ENCODE results near the gene AKAP6. TPM values are rescaled to one million over a fixed set of nuclear protein-coding genes. Genes with fewer than 3 reads are reported as not detected.

AKAP6 gene
- total RNA-seq, 1 donor from 2014 or later = 8.5 TPM

DNA sequence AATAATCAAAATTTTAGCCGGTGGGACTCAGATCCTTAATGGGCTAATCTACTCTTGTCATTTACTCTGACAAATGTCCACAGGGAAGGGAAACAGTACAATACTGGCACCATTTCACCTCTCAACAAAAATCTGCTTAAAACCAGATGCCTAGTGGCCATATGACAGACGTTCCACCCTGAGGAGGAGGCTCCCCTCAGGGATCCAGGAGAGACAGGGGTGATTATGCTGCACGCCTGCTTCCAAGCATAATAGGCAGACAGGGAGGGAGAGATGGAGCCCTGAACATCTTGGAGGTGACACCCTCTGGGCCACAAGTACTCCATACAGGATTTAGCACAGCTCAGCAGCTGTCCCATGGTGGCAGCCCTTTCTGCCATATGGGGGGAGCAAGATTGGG is 24.8 kb upstream of the AKAP6 start:
- Mint-ChIP-seq H3K36me3 (no peaks in the 10 kb centered on the region), H3K27ac (no peak overlapping the region), H3K27me3 (ENCODE audit: low read depth) (no peaks in the 10 kb centered on the region), H3K4me3 (no peak overlapping the region), H3K4me1 (peaks cover 30% of the 10 kb centered on the region), H3K9me3 (peaks cover 4% of the 10 kb centered on the region)
- no peak for DNase-seq (ENCODE audit: low spot score in 2 of 2, unreplicated experiment in 2 of 2)
- TF ChIP-seq, protein P1, sequence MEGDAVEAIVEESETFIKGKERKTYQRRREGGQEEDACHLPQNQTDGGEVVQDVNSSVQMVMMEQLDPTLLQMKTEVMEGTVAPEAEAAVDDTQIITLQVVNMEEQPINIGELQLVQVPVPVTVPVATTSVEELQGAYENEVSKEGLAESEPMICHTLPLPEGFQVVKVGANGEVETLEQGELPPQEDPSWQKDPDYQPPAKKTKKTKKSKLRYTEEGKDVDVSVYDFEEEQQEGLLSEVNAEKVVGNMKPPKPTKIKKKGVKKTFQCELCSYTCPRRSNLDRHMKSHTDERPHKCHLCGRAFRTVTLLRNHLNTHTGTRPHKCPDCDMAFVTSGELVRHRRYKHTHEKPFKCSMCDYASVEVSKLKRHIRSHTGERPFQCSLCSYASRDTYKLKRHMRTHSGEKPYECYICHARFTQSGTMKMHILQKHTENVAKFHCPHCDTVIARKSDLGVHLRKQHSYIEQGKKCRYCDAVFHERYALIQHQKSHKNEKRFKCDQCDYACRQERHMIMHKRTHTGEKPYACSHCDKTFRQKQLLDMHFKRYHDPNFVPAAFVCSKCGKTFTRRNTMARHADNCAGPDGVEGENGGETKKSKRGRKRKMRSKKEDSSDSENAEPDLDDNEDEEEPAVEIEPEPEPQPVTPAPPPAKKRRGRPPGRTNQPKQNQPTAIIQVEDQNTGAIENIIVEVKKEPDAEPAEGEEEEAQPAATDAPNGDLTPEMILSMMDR (IDR thresholded peaks at IDR 0.05; ENCODE audit: unreplicated experiment) = no peak

DNA sequence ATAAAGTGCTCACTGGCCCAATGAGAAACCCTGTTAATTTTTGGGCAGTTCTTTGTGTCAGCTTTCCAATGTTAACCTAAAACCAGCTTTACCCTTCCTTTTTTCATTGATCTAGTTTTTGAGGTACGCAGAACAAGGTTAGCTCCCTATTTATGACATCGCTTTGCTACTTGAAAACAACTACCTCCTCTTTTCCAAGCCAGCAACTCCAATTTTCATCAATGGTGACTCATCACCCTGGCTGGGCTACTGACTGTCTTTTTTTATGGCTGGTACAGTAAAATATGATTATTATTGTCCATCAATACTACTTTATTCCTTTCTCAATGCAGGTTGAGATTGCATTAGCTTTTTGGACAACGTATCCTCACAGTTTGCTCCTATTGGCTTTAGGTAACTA is 22.5 kb upstream of the AKAP6 start:
- no peak overlapping the region for H3K4me3 Mint-ChIP-seq

DNA sequence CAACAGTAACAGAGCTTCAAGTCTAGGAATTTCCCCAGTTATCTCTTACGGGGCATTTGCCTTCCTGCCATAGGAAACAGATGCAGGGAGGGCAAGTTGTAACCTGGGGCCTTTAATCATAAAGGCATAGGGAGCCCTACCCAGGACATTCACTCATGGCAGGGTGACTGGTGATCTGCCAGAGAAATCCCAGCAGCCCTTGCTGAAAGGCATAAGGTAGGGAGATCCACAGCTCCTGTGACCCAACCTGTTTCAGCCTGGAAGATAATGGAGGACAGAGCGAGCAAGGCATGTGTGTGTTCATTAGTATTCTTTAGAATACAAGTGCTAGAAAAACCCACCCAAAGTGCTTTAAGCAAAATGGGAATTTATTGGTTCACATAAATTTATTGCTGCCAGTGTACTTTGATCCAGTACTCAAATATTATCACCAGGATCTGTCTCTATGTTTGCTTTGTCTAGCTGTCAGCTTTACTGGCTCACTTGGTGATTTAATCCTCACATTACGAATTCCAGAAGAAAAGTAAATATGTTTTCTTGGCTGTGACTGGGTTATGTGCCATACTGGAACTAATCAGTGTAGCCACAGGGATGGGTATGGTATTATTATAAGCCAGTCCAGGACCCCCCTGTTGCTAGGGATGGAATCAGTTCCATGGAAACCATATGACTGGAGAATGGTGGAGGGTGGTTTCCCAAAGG is 21.1 kb upstream of the AKAP6 start:
- no peaks in the 10 kb centered on the region for H3K27me3 Mint-ChIP-seq (ENCODE audit: low read depth)
- no peaks in the 10 kb centered on the region for H3K36me3 Mint-ChIP-seq
- H3K4me1 Mint-ChIP-seq = peaks cover 32% of the 10 kb centered on the region
- TF ChIP-seq, protein P1 (IDR thresholded peaks at IDR 0.05; ENCODE audit: unreplicated experiment) = no peak
- no peak for DNase-seq (ENCODE audit: low spot score in 2 of 2, unreplicated experiment in 2 of 2)
- no peak overlapping the region for H3K4me3 Mint-ChIP-seq
- peaks cover 8% of the 10 kb centered on the region for H3K9me3 Mint-ChIP-seq
- peak overlapping the region; percentile 86 for H3K27ac Mint-ChIP-seq

More for the DNA sequence above, 22.5 kb upstream of the AKAP6 start:
- Mint-ChIP-seq H3K27ac (no peak overlapping the region), H3K27me3 (ENCODE audit: low read depth) (no peaks in the 10 kb centered on the region), H3K4me1 (peaks cover 31% of the 10 kb centered on the region), H3K36me3 (no peaks in the 10 kb centered on the region), H3K9me3 (peaks cover 8% of the 10 kb centered on the region)
- TF ChIP-seq, protein P1 (IDR thresholded peaks at IDR 0.05; ENCODE audit: unreplicated experiment) = no peak
- DNase-seq (ENCODE audit: low spot score in 2 of 2, unreplicated experiment in 2 of 2) = no peak

DNA sequence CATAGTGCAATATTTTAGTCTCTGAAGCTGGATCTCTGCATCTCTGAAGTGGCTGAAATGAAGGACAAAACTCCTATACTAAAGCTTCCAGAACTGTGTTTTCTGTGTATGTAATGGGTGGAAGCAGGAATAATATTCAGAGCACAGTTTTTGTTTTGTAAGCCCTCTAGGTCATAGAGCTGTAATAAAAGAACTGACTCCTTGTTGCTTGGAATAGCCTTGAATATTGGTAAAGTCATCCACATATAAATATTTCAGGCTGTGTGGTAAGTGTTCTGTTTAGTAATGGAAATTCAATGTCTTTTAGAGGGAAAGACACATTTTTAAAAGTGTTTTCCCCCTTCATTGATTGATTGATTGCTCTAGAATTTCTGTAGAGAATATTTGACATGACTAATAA is 18.2 kb upstream of the AKAP6 start:
- Mint-ChIP-seq H3K27me3 (ENCODE audit: low read depth) (no peaks in the 10 kb centered on the region), H3K9me3 (peaks cover 8% of the 10 kb centered on the region), H3K36me3 (no peaks in the 10 kb centered on the region), H3K4me3 (no peak overlapping the region), H3K4me1 (peaks cover 25% of the 10 kb centered on the region), H3K27ac (no peak overlapping the region)
- TF ChIP-seq, protein P1 (IDR thresholded peaks at IDR 0.05; ENCODE audit: unreplicated experiment) = no peak
- DNase-seq (ENCODE audit: low spot score in 2 of 2, unreplicated experiment in 2 of 2) = no peak

- no peak overlapping the region for H3K4me3 Mint-ChIP-seq
- H3K27me3 Mint-ChIP-seq (ENCODE audit: low read depth) = no peaks in the 10 kb centered on the region
- peaks cover 8% of the 10 kb centered on the region for H3K9me3 Mint-ChIP-seq
- H3K4me1 Mint-ChIP-seq = peaks cover 24% of the 10 kb centered on the region
- TF ChIP-seq, protein P1 (IDR thresholded peaks at IDR 0.05; ENCODE audit: unreplicated experiment) = no peak
- no peak overlapping the region for H3K27ac Mint-ChIP-seq
- no peaks in the 10 kb centered on the region for H3K36me3 Mint-ChIP-seq
- DNase-seq (ENCODE audit: low spot score in 2 of 2, unreplicated experiment in 2 of 2) = no peak
Measured at GRCh38 chr14:32311294-32312009, 17.6 kb upstream of the AKAP6 start.

Data from mesothelial cell of epicardium (in vitro differentiated cells).